BLaER1 treated with 17β-estradiol and CSF1 and Interleukin-3, amounts not matched to agents 10 nM and 100 nM (cell line): ENCODE results near the gene ZNF267.
"Not testable (repeated sequence)": the region's sequence is repeated elsewhere in the genome, so short reads cannot be mapped to it uniquely, and the experiment has no call there.

Experiments used
- H3K27ac ChIP-seq, 11 experiments: shearing (Covaris generic); formaldehyde crosslinking; 2 replicates each; pipeline ENCODE4 v1.8.1; 2022
- H3K27me3 ChIP-seq, 11 experiments: shearing (Covaris generic); formaldehyde crosslinking; 2 replicates each; pipeline ENCODE4 v1.8.1; 2022
- H3K36me3 ChIP-seq, 11 experiments: shearing (Covaris generic); formaldehyde crosslinking; 2 replicates each; pipeline ENCODE4 v1.8.1; 2022
- H3K4me1 ChIP-seq, 10 experiments: shearing (Covaris generic); formaldehyde crosslinking; 2 replicates each; pipeline ENCODE4 v1.8.1; 2022
- H3K4me2 ChIP-seq, 11 experiments: shearing (Covaris generic); formaldehyde crosslinking; 2 replicates each; pipeline ENCODE4 v1.8.1; 2022
- H3K4me3 ChIP-seq, 10 experiments: shearing (Covaris generic); formaldehyde crosslinking; 2 replicates each; pipeline ENCODE4 v1.8.1; 2022
- H3K9ac ChIP-seq, 11 experiments: shearing (Covaris generic); formaldehyde crosslinking; 2 replicates each; pipeline ENCODE4 v1.8.1; 2022
- H3K9me3 ChIP-seq, 11 experiments: shearing (Covaris generic); formaldehyde crosslinking; replicated peaks in 1 of 11; 2 replicates each; pipeline ENCODE4 v1.8.1; 2022
- H4K20me1 ChIP-seq, 11 experiments: shearing (Covaris generic); formaldehyde crosslinking; 2 replicates each; pipeline ENCODE4 v1.8.1; 2022
- Cebpa-rat ChIP-seq, 11 experiments: shearing (Covaris generic); IDR thresholded peaks; 2 replicates each; pipeline ENCODE4 v1.8.1; 2022

Gene ZNF267

DNA sequence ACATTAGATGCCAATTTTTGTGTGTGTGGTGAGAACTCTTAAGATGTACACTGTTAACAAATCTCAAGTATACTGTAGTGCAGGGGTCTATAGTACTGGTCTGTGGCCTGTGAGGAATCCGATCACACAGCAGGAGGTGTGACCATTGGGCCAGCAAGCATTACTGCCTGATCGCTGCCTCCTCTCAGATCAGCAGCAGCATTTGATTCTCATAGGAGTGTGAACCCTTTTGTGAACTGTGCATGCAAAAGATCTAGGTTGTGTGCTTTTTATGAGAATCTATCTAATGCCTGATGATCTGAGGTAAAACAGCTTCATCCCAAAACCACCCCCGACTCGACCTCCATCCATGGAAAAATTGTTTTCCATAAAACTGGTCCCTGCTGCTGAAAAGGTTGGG lies 12.6 kb downstream of the ZNF267 start:
- peaks cover 97 to 100% (median 100%) of the 10 kb centered on the region in 11 experiments for H3K9me3 ChIP-seq
- no peak overlapping the region; a peak in 1 of 22 replicates for H3K4me2 ChIP-seq
- H3K36me3 ChIP-seq: peaks cover 98 to 100% (median 100%) of the 10 kb centered on the region in 11 experiments
- peak overlapping the region in 3 of 10 experiments; percentile 13 to 32 (median 25); a peak in 3 of 20 replicates for H3K4me3 ChIP-seq
- no peaks in the 10 kb centered on the region for H3K27me3 ChIP-seq
- no peak overlapping the region for H3K27ac ChIP-seq
- no peak overlapping the region for H3K9ac ChIP-seq
- H4K20me1 ChIP-seq: peaks cover 4 to 85% (median 22%) of the 10 kb centered on the region in 11 experiments; a peak in 14 of 22 replicates
- no peak for TF ChIP-seq Cebpa-rat (IDR thresholded peaks at IDR 0.05)
- peaks cover 0 to 46% (median 0%) of the 10 kb centered on the region in 10 experiments; a peak in 4 of 20 replicates for H3K4me1 ChIP-seq

GRCh38 chr16:31888735-31889134 lies 15.1 kb downstream of the ZNF267 start:
- Histone ChIP-seq H3K9me3 (peaks cover 99 to 100% (median 100%) of the 10 kb centered on the region in 11 experiments), H3K4me2 (no peak overlapping the region), H3K4me3 (no peak overlapping the region; a peak in 1 of 20 replicates), H4K20me1 (peaks cover 0 to 77% (median 3%) of the 10 kb centered on the region in 11 experiments; a peak in 12 of 22 replicates), H3K27ac (no peak overlapping the region), H3K4me1 (peaks cover 0 to 28% (median 0%) of the 10 kb centered on the region in 10 experiments; a peak in 5 of 20 replicates), H3K9ac (no peak overlapping the region), H3K27me3 (no peaks in the 10 kb centered on the region), H3K36me3 (peaks cover 98 to 100% (median 100%) of the 10 kb centered on the region in 11 experiments)
- TF ChIP-seq Cebpa-rat (IDR thresholded peaks at IDR 0.05): no peak

DNA sequence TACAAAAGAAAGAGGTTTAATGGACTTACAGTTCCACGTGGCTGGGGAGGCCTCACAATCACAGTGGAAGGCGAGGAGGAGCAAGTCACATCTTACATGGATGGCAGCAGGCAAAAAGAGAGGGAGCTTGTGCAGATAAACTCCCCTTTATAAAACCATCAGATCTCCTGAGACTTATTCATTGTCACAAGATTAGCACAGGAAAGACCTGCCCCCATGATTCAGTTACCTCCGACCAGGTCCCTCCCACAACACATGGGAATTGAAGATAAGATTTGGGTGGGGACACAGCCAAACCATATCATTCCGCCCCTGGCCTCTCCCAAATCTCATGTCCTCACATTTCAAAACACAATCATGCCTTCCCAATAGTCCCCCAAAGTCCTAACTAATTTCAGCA lies 18.5 kb downstream of the ZNF267 start:
- not testable (repeated sequence) for H3K9ac ChIP-seq, H3K27me3 ChIP-seq, H3K4me1 ChIP-seq, H3K4me2 ChIP-seq, H3K27ac ChIP-seq
- Histone ChIP-seq H3K36me3 (peaks cover 98 to 100% (median 100%) of the 10 kb centered on the region in 11 experiments), H3K9me3 (peaks cover 99 to 100% (median 100%) of the 10 kb centered on the region in 11 experiments), H4K20me1 (peaks cover 0 to 72% (median 0%) of the 10 kb centered on the region in 11 experiments; a peak in 7 of 22 replicates), H3K4me3 (peak overlapping the region in 3 of 10 experiments; percentile 26 to 40 (median 31); a peak in 3 of 20 replicates)

DNA sequence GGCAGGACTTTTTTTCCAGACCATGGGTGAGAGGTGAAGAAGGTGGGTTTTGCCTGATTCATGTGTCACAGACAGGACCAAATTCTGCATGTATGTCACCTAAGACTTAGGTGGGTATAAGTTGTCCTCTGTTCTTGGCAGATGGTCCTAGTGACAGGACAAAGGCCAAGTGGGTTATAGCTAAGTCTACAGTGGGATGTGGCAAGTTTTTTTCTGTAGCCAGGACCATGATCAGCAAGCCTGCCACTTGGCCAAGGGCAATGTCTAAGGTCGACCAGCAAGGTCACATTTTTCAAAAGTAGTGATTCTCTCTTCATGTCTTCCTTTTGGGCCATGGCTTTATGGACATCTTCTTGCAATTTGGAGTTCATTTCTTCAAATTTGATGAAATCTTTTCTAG lies 20.2 kb downstream of the ZNF267 start:
- H3K36me3 ChIP-seq: peaks cover 99 to 100% (median 100%) of the 10 kb centered on the region in 11 experiments
- no peak for TF ChIP-seq Cebpa-rat (IDR thresholded peaks at IDR 0.05)
- H3K9me3 ChIP-seq: peaks cover 99 to 100% (median 100%) of the 10 kb centered on the region in 11 experiments

GRCh38 chr16:31897283-31897682 lies 23.7 kb downstream of the ZNF267 start:
- H3K9ac ChIP-seq: no peak overlapping the region
- no peak overlapping the region for H3K4me2 ChIP-seq
- TF ChIP-seq Cebpa-rat (IDR thresholded peaks at IDR 0.05): no peak
- H3K4me3 ChIP-seq: no peak overlapping the region; a peak in 1 of 20 replicates
- H4K20me1 ChIP-seq: peaks cover 0 to 55% (median 0%) of the 10 kb centered on the region in 11 experiments; a peak in 6 of 22 replicates
- no peaks in the 10 kb centered on the region for H3K27me3 ChIP-seq
- H3K36me3 ChIP-seq: peaks cover 86 to 94% (median 89%) of the 10 kb centered on the region in 11 experiments
- H3K9me3 ChIP-seq: peaks cover 92 to 99% (median 97%) of the 10 kb centered on the region in 11 experiments
- peaks cover 0 to 9% (median 0%) of the 10 kb centered on the region in 10 experiments; a peak in 3 of 20 replicates for H3K4me1 ChIP-seq
- H3K27ac ChIP-seq: no peak overlapping the region

More for the DNA sequence above, 20.2 kb downstream of the ZNF267 start:
- no peak overlapping the region for H3K9ac ChIP-seq
- no peak overlapping the region for H3K27ac ChIP-seq
- peaks cover 0 to 67% (median 0%) of the 10 kb centered on the region in 11 experiments; a peak in 6 of 22 replicates for H4K20me1 ChIP-seq
- no peak overlapping the region for H3K4me2 ChIP-seq
- H3K4me3 ChIP-seq: 0 out of 20 replicates have a peak overlapping the region, but pooled peaks of 2 of the 10 experiments have one; percentile 2 to 10
- H3K27me3 ChIP-seq: no peaks in the 10 kb centered on the region
- peaks cover 0 to 9% (median 0%) of the 10 kb centered on the region in 10 experiments; a peak in 3 of 20 replicates for H3K4me1 ChIP-seq

DNA sequence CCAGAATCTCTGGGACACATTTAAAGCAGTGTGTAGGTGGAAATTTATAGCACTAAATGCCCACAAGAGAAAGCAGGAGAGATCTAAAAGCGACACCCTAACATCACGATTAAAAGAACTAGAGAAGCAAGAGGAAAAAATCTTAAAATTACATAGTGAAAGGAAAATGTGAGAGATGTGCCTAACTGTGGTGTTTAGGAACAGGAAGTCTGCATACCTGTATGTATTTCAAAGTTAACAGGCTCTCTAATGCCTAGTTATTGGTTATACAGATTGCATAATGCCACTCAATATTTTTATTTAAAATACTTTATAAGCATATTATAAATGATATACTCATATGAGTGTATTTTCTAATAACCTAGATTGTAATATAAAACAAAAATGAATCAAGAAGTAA lies 25.9 kb downstream of the ZNF267 start:
- TF ChIP-seq Cebpa-rat (IDR thresholded peaks at IDR 0.05): no peak
- no peak overlapping the region for H3K27ac ChIP-seq
- no peak overlapping the region for H3K9ac ChIP-seq
- peaks cover 70 to 89% (median 79%) of the 10 kb centered on the region in 11 experiments for H3K36me3 ChIP-seq
- H3K4me2 ChIP-seq: no peak overlapping the region
- peaks cover 0 to 37% (median 0%) of the 10 kb centered on the region in 11 experiments; a peak in 3 of 22 replicates for H4K20me1 ChIP-seq
- peaks cover 87 to 97% (median 92%) of the 10 kb centered on the region in 11 experiments for H3K9me3 ChIP-seq
- H3K4me1 ChIP-seq: peaks cover 0 to 5% (median 0%) of the 10 kb centered on the region in 10 experiments; a peak in 3 of 20 replicates
- no peak overlapping the region; a peak in 1 of 20 replicates for H3K4me3 ChIP-seq
- H3K27me3 ChIP-seq: no peaks in the 10 kb centered on the region

GRCh38 chr16:31904571-31904970 lies 31.0 kb downstream of the ZNF267 start:
- H3K4me1 ChIP-seq: not testable (repeated sequence)

GRCh38 chr16:31913668-31914067 lies 40.1 kb downstream of the ZNF267 start:
- Histone ChIP-seq H3K36me3 (peaks cover 96 to 100% (median 100%) of the 10 kb centered on the region in 11 experiments), H3K9me3 (peaks cover 100% of the 10 kb centered on the region in 11 experiments), H3K4me2 (no peak overlapping the region), H3K9ac (no peak overlapping the region), H3K27me3 (no peaks in the 10 kb centered on the region; a peak in 1 of 22 replicates), H3K27ac (no peak overlapping the region), H3K4me1 (no peaks in the 10 kb centered on the region), H4K20me1 (peaks cover 0 to 32% (median 0%) of the 10 kb centered on the region in 11 experiments; a peak in 4 of 22 replicates), H3K4me3 (peak overlapping the region; percentile 14 to 57 (median 42); a peak in 19 of 20 replicates)
- no peak for TF ChIP-seq Cebpa-rat (IDR thresholded peaks at IDR 0.05)

More at GRCh38 chr16:31904571-31904970, 31.0 kb downstream of the ZNF267 start:
- H3K27ac ChIP-seq, H3K9ac ChIP-seq, H3K4me3 ChIP-seq, H3K4me2 ChIP-seq, H3K27me3 ChIP-seq: not testable (repeated sequence)
- H4K20me1 ChIP-seq: peaks cover 0 to 44% (median 0%) of the 10 kb centered on the region in 11 experiments; a peak in 8 of 22 replicates
- peaks cover 61 to 87% (median 70%) of the 10 kb centered on the region in 11 experiments for H3K36me3 ChIP-seq
- H3K9me3 ChIP-seq: peaks cover 84 to 97% (median 91%) of the 10 kb centered on the region in 11 experiments

DNA sequence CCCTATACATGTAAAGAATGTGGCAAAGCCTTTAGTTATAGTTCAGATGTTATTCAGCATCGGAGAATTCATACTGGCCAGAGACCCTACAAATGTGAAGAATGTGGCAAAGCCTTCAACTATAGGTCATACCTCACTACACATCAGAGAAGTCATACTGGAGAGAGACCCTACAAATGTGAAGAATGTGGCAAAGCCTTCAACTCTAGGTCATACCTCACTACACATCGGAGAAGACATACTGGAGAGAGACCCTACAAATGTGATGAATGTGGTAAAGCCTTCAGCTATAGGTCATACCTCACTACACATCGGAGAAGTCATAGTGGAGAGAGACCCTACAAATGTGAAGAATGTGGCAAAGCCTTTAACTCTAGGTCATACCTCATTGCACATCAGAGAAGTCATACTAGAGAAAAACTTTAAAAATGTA lies 42.5 kb downstream of the ZNF267 start:
- H3K27me3 ChIP-seq: no peaks in the 10 kb centered on the region; a peak in 1 of 22 replicates
- H3K4me3 ChIP-seq: peak overlapping the region; percentile 8 to 46 (median 36); a peak in 17 of 20 replicates
- H4K20me1 ChIP-seq: peaks cover 0 to 12% (median 0%) of the 10 kb centered on the region in 11 experiments; a peak in 4 of 22 replicates
- peaks cover 100% of the 10 kb centered on the region in 11 experiments for H3K9me3 ChIP-seq
- no peak overlapping the region for H3K27ac ChIP-seq
- no peaks in the 10 kb centered on the region for H3K4me1 ChIP-seq
- TF ChIP-seq Cebpa-rat (IDR thresholded peaks at IDR 0.05): no peak
- H3K36me3 ChIP-seq: peaks cover 99 to 100% (median 100%) of the 10 kb centered on the region in 11 experiments
- H3K9ac ChIP-seq: no peak overlapping the region
- H3K4me2 ChIP-seq: no peak overlapping the region
